Kidney epithelial cell (primary cell): ENCODE data around the gene FABP1. TPM values are rescaled to one million over a fixed set of nuclear protein-coding genes. Genes with fewer than 3 reads are reported as not detected.

Experiments used
- DNase-seq: peaks from one replicate; pipeline ENCODE4 v3.0.0-alpha.2; 2010; ENCODE audit warnings: low read depth
- H3K27me3 ChIP-seq: 2 replicates; pipeline ENCODE4 v1.6.0; 2011; ENCODE audit warnings: low read length; ENCODE audit not compliant: control insufficient read depth, insufficient read depth
- H3K36me3 ChIP-seq: 2 replicates; pipeline ENCODE4 v1.5.1; 2011; ENCODE audit warnings: low read length; ENCODE audit not compliant: control insufficient read depth, insufficient read depth
- H3K4me3 ChIP-seq: 2 replicates; pipeline ENCODE4 v1.5.1; 2011; ENCODE audit warnings: low read depth, mild to moderate bottlenecking, control low read depth, low read length
- CTCF ChIP-seq: IDR thresholded peaks from 2 replicates; pipeline ENCODE4 v1.5.1; 2011; ENCODE audit warnings: mild to moderate bottlenecking, moderate library complexity, low read length, control low read depth, inconsistent platforms; ENCODE audit not compliant: insufficient read depth, poor library complexity, severe bottlenecking
- total RNA-seq: library from RNA; depleted of rRNA; stranded (reverse); fragments of >200 nt; gene quantifications from 2 replicates; pipeline ENCODE4 v1.2.3, GENCODE V29; 2015

FABP1 gene
- total RNA-seq, 1 donor from 2014 or later, result not detected

GRCh38 chr2:88123164-88123974 is 4.5 kb downstream of the FABP1 start:
- H3K4me3 ChIP-seq, result no peak overlapping the region
- H3K27me3 ChIP-seq, result no peaks in the 10 kb centered on the region
- TF ChIP-seq CTCF, result no peak
- no peak for DNase-seq
- no peaks in the 10 kb centered on the region for H3K36me3 ChIP-seq

GRCh38 chr2:88122141-88122884 is 5.5 kb downstream of the FABP1 start:
- no peaks in the 10 kb centered on the region for H3K27me3 ChIP-seq
- H3K4me3 ChIP-seq, result no peak overlapping the region
- no peaks in the 10 kb centered on the region for H3K36me3 ChIP-seq
- TF ChIP-seq CTCF, result no peak
- no peak for DNase-seq

- no peaks in the 10 kb centered on the region for H3K36me3 ChIP-seq
- TF ChIP-seq CTCF, result no peak
- DNase-seq, result no peak
- H3K27me3 ChIP-seq, result no peaks in the 10 kb centered on the region
- no peak overlapping the region for H3K4me3 ChIP-seq
These were observed 6.2 kb downstream of the FABP1 start for GRCh38 chr2:88121678-88122077.

- Histone ChIP-seq H3K4me3 (no peak overlapping the region), H3K27me3 (no peaks in the 10 kb centered on the region), H3K36me3 (no peaks in the 10 kb centered on the region)
- TF ChIP-seq CTCF, result no peak
- DNase-seq, result no peak
These were observed 9.9 kb downstream of the FABP1 start for GRCh38 chr2:88117973-88118372.

GRCh38 chr2:88116669-88117432 is 11.0 kb downstream of the FABP1 start:
- Histone ChIP-seq H3K4me3 (no peak overlapping the region), H3K36me3 (no peaks in the 10 kb centered on the region), H3K27me3 (no peaks in the 10 kb centered on the region)
- no peak for DNase-seq
- TF ChIP-seq CTCF, result no peak
